HuH-7 (cell line): ENCODE results near the gene PEMT.

Experiments used
- DNase-seq: peaks from one replicate; pipeline ENCODE4 v3.0.0; 2011; ENCODE audit warnings: low spot score

Gene PEMT

GRCh38 chr17:17535957-17536356 lies 55.6 kb downstream of the PEMT start:
- no peak for DNase-seq

DNA sequence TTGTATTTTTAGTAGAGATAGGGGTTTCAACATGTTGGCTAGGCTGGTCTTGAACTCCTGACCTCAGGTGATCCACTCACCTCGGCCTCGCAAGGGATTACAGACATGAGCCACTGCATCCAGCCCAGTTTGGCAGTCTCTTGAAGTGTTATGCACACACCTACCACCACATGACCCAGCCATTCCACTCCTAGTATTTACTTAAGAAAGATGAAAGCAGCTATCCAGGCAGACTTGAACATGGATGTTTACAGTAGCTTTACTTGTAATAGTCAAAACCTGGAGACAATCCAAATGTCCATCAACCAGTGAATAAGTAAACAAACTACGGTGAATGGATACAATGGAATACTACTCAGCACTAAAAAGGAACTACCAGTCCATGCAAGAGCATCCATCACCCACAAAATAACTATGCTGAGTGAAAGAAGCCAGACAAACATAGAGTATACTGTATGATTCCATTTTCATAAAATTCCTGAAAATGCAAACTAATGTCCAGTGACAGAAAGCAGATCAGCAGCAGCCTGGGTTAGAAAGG lies 57.5 kb downstream of the PEMT start:
- DNase-seq, result peak; percentile 88

- no peak for DNase-seq
Observed at GRCh38 chr17:17532991-17533390, 58.5 kb downstream of the PEMT start.

DNA sequence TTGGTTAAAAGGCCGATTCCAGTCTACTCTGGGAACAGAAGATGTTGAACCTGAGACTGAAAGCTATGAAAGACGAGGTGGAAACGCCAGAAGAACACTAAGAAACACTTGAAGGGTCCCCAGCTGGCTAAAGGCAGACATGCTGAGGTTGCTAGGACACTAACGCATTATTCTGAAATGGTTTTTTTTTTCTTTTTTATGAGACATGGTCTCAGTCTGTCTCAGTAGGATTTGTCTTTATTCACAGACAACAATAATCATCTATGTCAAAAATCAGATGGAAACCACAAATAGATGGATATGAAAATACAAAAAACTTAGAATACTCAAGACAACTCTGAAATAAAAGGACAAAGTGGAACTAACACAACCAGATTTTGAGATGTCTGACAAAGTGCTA lies 60.4 kb downstream of the PEMT start:
- DNase-seq, result no peak

DNA sequence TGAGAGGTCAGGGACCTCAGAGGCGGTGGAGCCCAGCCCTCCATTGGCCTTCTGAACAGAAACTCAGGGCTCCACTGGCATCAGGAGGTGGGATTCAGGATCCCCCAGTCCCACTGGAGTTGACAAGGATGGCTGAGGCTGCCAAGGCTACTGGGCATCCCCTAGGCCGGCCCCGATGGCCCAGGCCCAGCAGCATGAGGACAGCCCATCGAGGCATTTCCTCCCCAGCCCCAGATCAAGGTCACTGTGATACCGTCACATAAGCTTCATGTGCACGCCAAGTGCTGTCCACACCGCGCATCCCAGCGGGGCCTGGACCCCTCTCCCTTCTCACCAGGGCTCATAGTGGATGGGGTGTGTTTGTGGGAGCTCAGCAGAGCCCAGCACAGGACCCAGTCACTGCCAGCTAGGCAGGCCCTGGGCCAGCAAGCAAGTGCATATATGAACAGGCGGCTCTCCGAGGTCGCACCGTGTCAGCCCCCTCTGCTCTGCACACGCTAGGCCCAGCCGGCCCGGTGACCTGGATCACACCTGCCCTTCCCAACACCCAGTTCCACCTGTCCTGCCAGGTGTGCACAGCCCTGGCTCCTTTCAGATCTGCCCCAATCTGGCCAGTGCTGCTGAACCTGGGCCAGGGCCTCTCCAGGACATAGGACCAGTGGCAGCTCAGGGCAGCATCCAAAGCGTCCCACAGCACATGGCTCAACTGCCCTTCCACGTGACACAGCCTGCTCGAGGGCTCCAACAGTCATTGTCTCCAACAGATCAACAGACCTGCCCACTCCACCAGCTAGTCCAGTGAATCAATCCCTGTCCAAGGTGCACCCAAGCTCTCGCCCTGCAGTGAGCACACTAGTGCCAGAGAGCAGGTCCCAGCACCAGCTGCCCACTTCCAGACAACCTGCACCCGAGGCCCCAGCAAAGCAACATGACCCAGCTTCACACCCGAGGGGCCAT lies 62.5 kb downstream of the PEMT start:
- no peak for DNase-seq

DNA sequence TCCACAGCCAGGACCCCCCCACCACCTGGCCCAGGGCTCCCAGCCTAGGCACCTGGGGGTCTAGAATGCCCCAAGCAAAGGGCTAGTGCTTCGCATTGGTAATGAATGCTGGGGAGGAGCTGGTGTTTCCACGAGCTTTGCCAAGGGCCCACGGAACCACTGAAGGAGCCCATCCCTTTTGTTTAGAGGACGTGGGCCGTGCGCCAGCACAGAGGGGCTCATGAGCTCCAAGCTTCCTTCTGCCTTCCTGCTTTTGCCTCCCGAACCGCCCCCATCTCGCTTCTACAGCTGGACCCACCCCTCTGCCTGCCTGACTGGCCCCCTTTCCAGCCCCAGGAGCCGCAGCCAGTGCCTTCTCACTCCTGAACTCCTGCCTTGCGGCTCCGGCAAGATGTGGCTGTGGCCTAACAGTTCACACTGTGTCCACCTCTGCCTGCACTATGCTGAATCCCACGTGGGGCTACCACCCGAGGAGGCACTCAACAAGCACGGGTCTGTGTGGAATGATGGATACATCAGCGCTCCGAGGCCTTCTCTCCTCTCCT lies 63.5 kb downstream of the PEMT start:
- no peak for DNase-seq

DNA sequence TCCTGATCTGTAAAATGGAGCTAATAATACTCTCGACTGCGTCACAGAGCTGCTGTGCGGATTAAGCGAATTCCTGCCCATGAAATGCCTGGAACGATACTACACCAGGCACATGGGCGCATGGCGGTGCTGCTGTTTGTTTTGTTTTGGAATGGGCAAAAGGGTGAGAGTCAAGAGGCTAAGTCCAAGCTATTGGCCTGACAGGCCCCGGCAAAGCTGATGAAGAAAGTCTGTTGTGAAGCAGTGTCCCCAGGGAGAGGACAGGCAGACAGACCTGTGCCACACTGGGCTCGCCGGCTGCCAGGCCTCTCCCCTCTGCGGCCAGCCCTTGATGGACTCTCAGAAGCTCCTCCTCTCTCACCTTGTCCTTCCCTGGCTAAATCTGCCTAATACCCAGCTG lies 64.0 kb downstream of the PEMT start:
- no peak for DNase-seq

DNA sequence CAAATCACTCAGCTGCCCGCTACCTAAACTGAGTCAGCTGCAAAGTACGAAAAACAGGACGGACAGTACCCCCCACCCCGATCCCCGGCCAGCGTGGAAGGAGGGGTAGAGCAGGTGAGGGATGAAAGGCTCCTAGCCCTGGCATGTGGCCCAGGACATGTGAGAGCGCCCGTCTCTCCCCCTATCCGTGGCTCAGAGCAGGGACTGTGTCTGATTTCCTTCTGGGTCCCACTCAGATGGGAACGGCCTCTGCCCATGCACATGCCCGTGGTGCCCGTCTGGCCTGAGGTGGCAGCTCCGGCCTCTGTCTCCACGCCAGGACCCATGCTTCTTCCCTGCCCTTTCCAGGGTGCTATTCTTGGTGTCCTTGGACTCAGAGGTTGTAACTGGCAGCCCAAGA lies 65.1 kb downstream of the PEMT start:
- no peak for DNase-seq

DNA sequence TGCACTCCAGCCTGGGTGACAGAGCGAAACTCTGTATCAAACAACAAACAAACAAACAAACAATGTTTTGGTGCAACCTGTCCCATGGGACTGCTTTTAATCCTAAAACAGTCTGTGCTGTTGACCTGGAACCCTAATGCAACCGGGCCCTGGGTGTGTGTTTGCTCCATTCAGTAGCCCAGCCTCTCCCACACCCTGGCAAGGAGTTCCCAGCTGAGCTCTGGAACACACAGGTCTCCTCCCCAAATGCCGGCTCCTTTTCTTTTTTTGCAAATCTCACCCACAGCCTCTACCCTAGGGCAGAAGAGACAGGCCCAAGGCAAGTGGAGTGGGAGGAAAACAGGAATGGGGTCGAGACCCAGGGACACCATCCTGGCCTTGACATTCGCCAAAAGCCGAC lies 65.6 kb downstream of the PEMT start:
- DNase-seq, result no peak

- no peak for DNase-seq
Observed at GRCh38 chr17:17525311-17525710, 66.2 kb downstream of the PEMT start.

- DNase-seq, result no peak
Observed at GRCh38 chr17:17523731-17524490, 67.6 kb downstream of the PEMT start.

- DNase-seq, result no peak
Observed at GRCh38 chr17:17523001-17523730, 68.3 kb downstream of the PEMT start.

DNA sequence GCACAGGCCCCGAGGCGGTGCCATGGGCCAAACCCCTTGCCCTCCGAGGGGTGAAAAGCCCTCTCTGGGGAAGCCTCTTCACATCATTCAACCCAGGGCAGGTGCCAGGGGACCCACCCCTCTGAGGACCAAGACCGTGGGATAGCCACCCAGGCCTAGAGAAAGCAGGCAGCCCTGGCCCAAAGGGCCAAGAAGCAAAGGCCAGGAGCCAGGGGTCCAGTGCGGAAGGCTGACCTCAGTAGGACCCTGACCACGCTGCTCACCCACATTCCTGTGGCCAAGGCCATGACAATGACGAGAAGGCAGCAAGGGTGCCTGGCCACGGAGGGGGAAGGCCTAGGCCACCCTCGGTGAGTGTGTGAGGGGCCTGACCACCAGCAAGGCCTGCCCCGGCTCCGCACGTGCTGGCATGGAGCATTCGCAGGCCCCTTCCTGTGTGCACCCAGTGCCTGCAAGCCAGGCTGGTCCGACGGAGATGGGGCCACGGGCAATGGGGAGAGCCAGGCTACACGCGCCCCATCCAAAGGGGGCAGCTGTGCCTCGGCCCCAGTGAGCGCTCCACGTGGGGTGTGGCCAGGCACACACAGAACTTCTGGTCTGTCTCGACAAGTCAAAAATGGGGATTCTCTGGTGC lies 70.8 kb downstream of the PEMT start:
- DNase-seq, result no peak

GRCh38 chr17:17519886-17520285 lies 71.6 kb downstream of the PEMT start:
- DNase-seq, result no peak

DNA sequence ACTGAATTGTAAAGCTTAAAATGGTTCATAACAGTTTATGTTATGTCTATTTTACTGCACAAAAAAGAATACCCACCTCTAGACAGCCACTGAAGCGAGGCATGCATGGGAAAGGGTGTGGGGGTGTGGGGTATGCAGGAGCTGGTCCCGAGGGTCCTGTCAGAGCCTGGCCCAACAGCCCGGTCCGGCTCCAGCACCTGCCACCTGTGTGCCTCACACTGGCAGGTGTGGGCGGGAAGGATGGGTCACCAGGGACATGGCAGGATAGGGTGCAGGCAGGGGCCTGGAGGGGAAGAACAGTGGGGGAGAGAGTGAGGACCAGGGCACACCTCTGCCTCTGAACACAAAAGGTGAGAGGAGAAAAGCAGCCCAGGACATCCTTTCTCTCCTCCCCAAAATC lies 72.6 kb downstream of the PEMT start:
- DNase-seq, result no peak

DNA sequence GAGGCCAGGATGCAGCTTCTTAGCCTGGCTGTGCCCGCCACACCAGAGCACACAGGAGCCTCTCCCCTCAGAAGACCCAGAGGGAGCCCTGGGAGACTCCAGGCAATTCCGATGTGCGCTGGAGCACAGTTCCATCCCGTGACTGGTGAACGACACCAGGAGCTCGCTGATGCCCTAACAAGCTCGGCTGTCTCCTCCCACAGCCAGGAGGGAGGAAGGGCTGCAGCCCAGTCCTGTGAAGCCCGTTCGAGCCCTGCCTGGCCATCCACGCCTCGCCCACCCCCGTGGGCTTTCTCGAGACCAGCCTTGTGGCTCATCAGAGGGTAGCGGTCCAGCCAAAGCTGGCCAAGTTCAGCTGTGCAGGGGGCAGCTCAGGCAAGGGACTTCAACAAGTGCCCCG lies 73.5 kb downstream of the PEMT start:
- DNase-seq, result no peak

DNA sequence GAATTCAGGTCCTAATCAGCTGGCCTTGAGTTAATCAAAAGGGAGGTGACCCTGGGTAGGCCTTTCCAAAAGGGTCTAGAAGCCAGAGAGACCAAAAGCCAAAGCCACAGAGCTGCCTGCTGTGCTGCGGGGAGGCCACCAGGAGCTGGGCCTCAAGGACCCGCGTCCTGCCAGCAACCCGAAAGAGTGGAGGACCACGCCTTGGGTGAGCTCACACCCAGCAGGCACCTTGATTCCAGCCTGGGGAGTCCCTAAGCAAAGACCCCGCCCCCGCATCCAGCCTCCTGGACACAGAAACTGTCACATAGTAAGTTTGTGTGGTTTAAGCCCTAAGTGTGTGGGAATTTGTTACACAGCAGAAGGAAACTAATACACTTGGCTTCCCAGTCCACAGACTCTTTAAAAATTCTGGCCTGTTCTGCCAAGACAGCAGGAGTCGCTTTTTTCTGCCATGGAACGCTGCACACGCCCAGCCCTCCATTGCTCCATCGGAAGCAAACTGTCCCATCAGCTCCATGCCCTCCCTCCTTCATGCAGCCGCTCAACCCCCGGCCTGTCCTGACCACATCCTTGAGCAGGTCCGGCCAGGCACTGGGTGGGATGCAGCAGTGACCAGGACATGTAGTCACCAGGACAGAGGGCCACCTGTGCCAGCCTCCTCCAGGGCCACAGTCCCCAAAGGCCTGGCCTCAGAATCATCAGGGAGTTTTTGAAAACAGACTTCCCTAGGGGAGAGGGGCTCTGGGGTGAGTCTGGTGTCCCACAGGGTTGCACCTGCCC lies 74.4 kb downstream of the PEMT start:
- no peak for DNase-seq

- DNase-seq, result no peak
Observed at GRCh38 chr17:17515934-17516930, 75.3 kb downstream of the PEMT start.
